Muscle layer of duodenum (tissue), 2 donors: ENCODE measurements around the gene APOL2.
"Not testable (repeated sequence)": the region's sequence is repeated elsewhere in the genome, so short reads cannot be mapped to it uniquely, and the experiment has no call there.

Source experiments
- H3K27ac ChIP-seq: one replicate; pipeline ENCODE4 v1.7.0; 2013; ENCODE audit warnings: mild to moderate bottlenecking, low read length
- H3K27me3 ChIP-seq: one replicate; pipeline ENCODE4 v1.7.0; 2013; ENCODE audit warnings: low read depth, mild to moderate bottlenecking, control low read depth, low read length
- H3K36me3 ChIP-seq, 2 donors: one replicate each; pipeline ENCODE4 v1.7.0; 2013; ENCODE audit warnings: low read length in 2 of 2, control low read depth in 1 of 2, mild to moderate bottlenecking in 1 of 2; ENCODE audit not compliant: insufficient read depth in 2 of 2, control insufficient read depth in 1 of 2
- H3K4me1 ChIP-seq, 2 donors: one replicate each; pipeline ENCODE4 v1.7.0; 2013; ENCODE audit warnings: low read length in 2 of 2, mild to moderate bottlenecking in 2 of 2, control low read depth in 1 of 2, moderate library complexity in 1 of 2; ENCODE audit not compliant: insufficient read depth in 2 of 2, control insufficient read depth in 1 of 2
- H3K4me3 ChIP-seq, 2 donors: one replicate each; pipeline ENCODE4 v1.7.0; 2013; ENCODE audit warnings: low read length in 2 of 2, low read depth in 1 of 2, mild to moderate bottlenecking in 1 of 2
- H3K9me3 ChIP-seq, 2 donors: one replicate each; pipeline ENCODE4 v1.7.0; 2013; ENCODE audit warnings: low read length in 2 of 2, control low read depth in 1 of 2, mild to moderate bottlenecking in 1 of 2; ENCODE audit not compliant: control insufficient read depth in 1 of 2
- donor health status: healthy.

The APOL2 gene

GRCh38 chr22:36250292-36250960 is 11.1 kb upstream of the APOL2 start:
- not testable (repeated sequence) for H3K36me3 ChIP-seq, H3K27me3 ChIP-seq, H3K27ac ChIP-seq, H3K9me3 ChIP-seq, H3K4me3 ChIP-seq
- H3K4me1 ChIP-seq, result peaks cover 3 to 14% of the 10 kb centered on the region in 2 donors

- Histone ChIP-seq H3K4me1 (peaks cover 0 to 9% of the 10 kb centered on the region in 2 donors), H3K27ac (no peak overlapping the region), H3K36me3 (no peaks in the 10 kb centered on the region), H3K27me3 (no peaks in the 10 kb centered on the region), H3K4me3 (no peak overlapping the region), H3K9me3 (no peaks in the 10 kb centered on the region)
Observed at GRCh38 chr22:36249160-36249559, 9.8 kb upstream of the APOL2 start.

GRCh38 chr22:36247955-36248354 is 8.6 kb upstream of the APOL2 start:
- Histone ChIP-seq H3K36me3 (no peaks in the 10 kb centered on the region), H3K4me1 (no peaks in the 10 kb centered on the region), H3K27ac (no peak overlapping the region), H3K4me3 (no peak overlapping the region), H3K27me3 (no peaks in the 10 kb centered on the region), H3K9me3 (no peaks in the 10 kb centered on the region)

GRCh38 chr22:36246718-36247117 is 7.4 kb upstream of the APOL2 start:
- Histone ChIP-seq H3K27me3 (no peaks in the 10 kb centered on the region), H3K27ac (no peak overlapping the region), H3K4me1 (no peaks in the 10 kb centered on the region), H3K4me3 (no peak overlapping the region), H3K36me3 (no peaks in the 10 kb centered on the region), H3K9me3 (no peaks in the 10 kb centered on the region)

- H3K27ac ChIP-seq, result no peak overlapping the region
- no peaks in the 10 kb centered on the region for H3K4me1 ChIP-seq
Observed at GRCh38 chr22:36245805-36246356, 6.6 kb upstream of the APOL2 start.

GRCh38 chr22:36244522-36245391 is 5.4 kb upstream of the APOL2 start:
- Histone ChIP-seq H3K27me3 (no peaks in the 10 kb centered on the region), H3K4me3 (no peak overlapping the region), H3K27ac (no peak overlapping the region), H3K4me1 (peaks cover 0 to 2% of the 10 kb centered on the region in 2 donors), H3K36me3 (no peaks in the 10 kb centered on the region), H3K9me3 (no peaks in the 10 kb centered on the region)

More at GRCh38 chr22:36245805-36246356, 6.6 kb upstream of the APOL2 start:
- H3K9me3 ChIP-seq, result no peaks in the 10 kb centered on the region
- no peaks in the 10 kb centered on the region for H3K36me3 ChIP-seq
- no peak overlapping the region for H3K4me3 ChIP-seq
- no peaks in the 10 kb centered on the region for H3K27me3 ChIP-seq

- H3K27me3 ChIP-seq, result no peaks in the 10 kb centered on the region
- no peaks in the 10 kb centered on the region for H3K36me3 ChIP-seq
- no peak overlapping the region for H3K27ac ChIP-seq
- H3K4me1 ChIP-seq, result peaks cover 0 to 4% of the 10 kb centered on the region in 2 donors
- H3K4me3 ChIP-seq, result no peak overlapping the region
- H3K9me3 ChIP-seq, result no peaks in the 10 kb centered on the region
Observed at GRCh38 chr22:36243986-36244385, 4.7 kb upstream of the APOL2 start.

GRCh38 chr22:36239150-36239400 is 252 bp downstream of the APOL2 start:
- H3K9me3 ChIP-seq, result no peaks in the 10 kb centered on the region
- peaks cover 0 to 6% of the 10 kb centered on the region in 2 donors for H3K36me3 ChIP-seq
- H3K27me3 ChIP-seq, result no peaks in the 10 kb centered on the region
- peaks cover 15 to 31% of the 10 kb centered on the region in 2 donors for H3K4me1 ChIP-seq
- H3K4me3 ChIP-seq, result peak overlapping the region; percentile 66 to 75
- H3K27ac ChIP-seq, result peak overlapping the region; percentile 95

- Histone ChIP-seq H3K9me3 (no peaks in the 10 kb centered on the region), H3K4me3 (peak overlapping the region; percentile 66 to 75), H3K27me3 (no peaks in the 10 kb centered on the region), H3K4me1 (peaks cover 15 to 31% of the 10 kb centered on the region in 2 donors), H3K27ac (peak overlapping the region; percentile 95), H3K36me3 (peaks cover 0 to 6% of the 10 kb centered on the region in 2 donors)
Observed at GRCh38 chr22:36238373-36239149, 766 bp downstream of the APOL2 start.

- Histone ChIP-seq H3K36me3 (peaks cover 3 to 9% of the 10 kb centered on the region in 2 donors), H3K4me3 (peak overlapping the region; percentile 66 to 75), H3K4me1 (peaks cover 15 to 31% of the 10 kb centered on the region in 2 donors), H3K27ac (peak overlapping the region; percentile 95), H3K27me3 (no peaks in the 10 kb centered on the region), H3K9me3 (no peaks in the 10 kb centered on the region)
Observed at GRCh38 chr22:36237462-36238372, 1.6 kb downstream of the APOL2 start.
